ENCODE data around the gene KRT85.

The KRT85 gene

GRCh38 chr12:52392465-52393007 lies 25.3 kb upstream of the KRT85 start:
- no peak for TF ChIP-seq CTCF (IDR thresholded peaks at IDR 0.05; ENCODE audit: insufficient read depth, low read length, poor library complexity, severe bottlenecking)
- no peaks in the 10 kb centered on the region; the same call in 1 of the 2 replicates for H3K27me3 ChIP-seq (replicated peaks; ENCODE audit: control insufficient read depth, insufficient read depth, low read length)
- no peaks in the 10 kb centered on the region for H3K36me3 ChIP-seq (ENCODE audit: control insufficient read depth, insufficient read depth, low read length)
- no peak for DNase-seq (ENCODE audit: extremely low read depth, insufficient read length)
- no peak overlapping the region for H3K4me3 ChIP-seq (replicated peaks; ENCODE audit: low read depth, low read length)

GRCh38 chr12:52391618-52392002 lies 24.3 kb upstream of the KRT85 start:
- Histone ChIP-seq H3K36me3 (ENCODE audit: control insufficient read depth, insufficient read depth, low read length) (no peaks in the 10 kb centered on the region), H3K27me3 (replicated peaks; ENCODE audit: control insufficient read depth, insufficient read depth, low read length) (no peaks in the 10 kb centered on the region; the same call in 1 of the 2 replicates), H3K4me3 (replicated peaks; ENCODE audit: low read depth, low read length) (no peak overlapping the region)
- no peak for DNase-seq (ENCODE audit: extremely low read depth, insufficient read length)
- no peak for TF ChIP-seq CTCF (IDR thresholded peaks at IDR 0.05; ENCODE audit: insufficient read depth, low read length, poor library complexity, severe bottlenecking)

GRCh38 chr12:52390739-52391617 lies 23.7 kb upstream of the KRT85 start:
- no peaks in the 10 kb centered on the region for H3K36me3 ChIP-seq (ENCODE audit: control insufficient read depth, insufficient read depth, low read length)
- peak; percentile 67 for TF ChIP-seq CTCF (IDR thresholded peaks at IDR 0.05; ENCODE audit: insufficient read depth, low read length, poor library complexity, severe bottlenecking)
- H3K27me3 ChIP-seq (replicated peaks; ENCODE audit: control insufficient read depth, insufficient read depth, low read length) = no peaks in the 10 kb centered on the region; the same call in 1 of the 2 replicates
- no peak overlapping the region for H3K4me3 ChIP-seq (replicated peaks; ENCODE audit: low read depth, low read length)
- DNase-seq (ENCODE audit: extremely low read depth, insufficient read length) = no peak

GRCh38 chr12:52389313-52390207 lies 22.3 kb upstream of the KRT85 start:
- TF ChIP-seq CTCF (IDR thresholded peaks at IDR 0.05; ENCODE audit: insufficient read depth, low read length, poor library complexity, severe bottlenecking) = no peak
- no peak for DNase-seq (ENCODE audit: extremely low read depth, insufficient read length)

GRCh38 chr12:52387859-52388258 lies 20.6 kb upstream of the KRT85 start:
- H3K4me3 ChIP-seq (replicated peaks; ENCODE audit: low read depth, low read length) = no peak overlapping the region
- TF ChIP-seq CTCF (IDR thresholded peaks at IDR 0.05; ENCODE audit: insufficient read depth, low read length, poor library complexity, severe bottlenecking) = no peak

More at GRCh38 chr12:52389313-52390207, 22.3 kb upstream of the KRT85 start:
- Histone ChIP-seq H3K36me3 (ENCODE audit: control insufficient read depth, insufficient read depth, low read length) (no peaks in the 10 kb centered on the region), H3K27me3 (replicated peaks; ENCODE audit: control insufficient read depth, insufficient read depth, low read length) (no peaks in the 10 kb centered on the region; the same call in 1 of the 2 replicates), H3K4me3 (replicated peaks; ENCODE audit: low read depth, low read length) (no peak overlapping the region)

More at GRCh38 chr12:52387859-52388258, 20.6 kb upstream of the KRT85 start:
- H3K36me3 ChIP-seq (ENCODE audit: control insufficient read depth, insufficient read depth, low read length) = no peaks in the 10 kb centered on the region
- peaks cover 1% of the 10 kb centered on the region for H3K27me3 ChIP-seq (replicated peaks; ENCODE audit: control insufficient read depth, insufficient read depth, low read length)
- DNase-seq (ENCODE audit: extremely low read depth, insufficient read length) = no peak
